ENCODE data around the gene ZAR1. TPM values are rescaled to one million over a fixed set of nuclear protein-coding genes. Genes with fewer than 3 reads are reported as not detected.
"Not testable (repeated sequence)": the region's sequence is repeated elsewhere in the genome, so short reads cannot be mapped to it uniquely, and the experiment has no call there.

Gene ZAR1
- total and polyA plus RNA-seq, 10 of the 15 experiments (the other 5 are each of a cell fraction or from before 2014, with no cell fraction given), result not detected

GRCh38 chr4:48451656-48452055 is 38.4 kb upstream of the ZAR1 start:
- CTCF ChIA-PET; H3K4me3 ChIP-seq; H3K36me3 ChIP-seq (ENCODE audit: control insufficient read depth in 2 of 2, insufficient read depth in 2 of 2, low read length in 1 of 2); FAIRE-seq; H3K9me3 ChIP-seq (replicated peaks; ENCODE audit: control insufficient read depth, insufficient read depth, low read length); H3K4me1 ChIP-seq (ENCODE audit: control insufficient read depth, insufficient read depth, low read length); H3K27me3 ChIP-seq (replicated peaks in 1 of 2; ENCODE audit: control insufficient read depth in 2 of 2, insufficient read depth in 2 of 2, low read length in 1 of 2); H3K4me2 ChIP-seq (ENCODE audit: control insufficient read depth, insufficient read depth); H3K79me2 ChIP-seq (ENCODE audit: control insufficient read depth, insufficient read depth, low read length); H3K27ac ChIP-seq (ENCODE audit: control insufficient read depth, insufficient read depth); DNase-seq (ENCODE audit: low read depth, low spot score); H3K9ac ChIP-seq (ENCODE audit: control insufficient read depth, insufficient read depth, low read length); H2AFZ ChIP-seq (ENCODE audit: control insufficient read depth, low read depth, low read length); RAD21 ChIA-PET (ENCODE audit: unreplicated experiment); intact Hi-C loops (cut with micrococcal nuclease; ENCODE audit: unreplicated experiment); BruUV-seq (replicated peaks); ATAC-seq; H4K20me1 ChIP-seq (ENCODE audit: control insufficient read depth, insufficient read depth); POLR2A ChIA-PET; in situ Hi-C loops (cut with MboI): not testable (repeated sequence)
- WGBS (ENCODE audit: insufficient coverage, insufficient replicate concordance, low lambda C conversion rate, missing lambda C conversion rate), result 15% methylated on average over 3 of the region's 3 CpGs
- TF ChIP-seq IKZF2 (IDR thresholded peaks at IDR 0.05) (0 out of 4 replicates have a peak, but pooled peaks of 1 of the 2 experiments have one; percentile 18), IKZF1 (conservative IDR thresholded peaks at IDR 0.05) (0 out of 2 replicates have a peak, but pooled peaks have one; percentile 14), MTA2 (IDR thresholded peaks at IDR 0.05; ENCODE audit: low read depth) (peak; percentile 54; the same call in 1 of the 2 replicates)
- SMC1A ChIA-PET (ENCODE audit: uncharacterized antibody, unreplicated experiment), result interaction anchor here (1.0 kb wide), 1 partner anchor 12 kb away, joined by 3 read pairs; no protein-coding TSS in a partner anchor

GRCh38 chr4:48454591-48454990 is 35.5 kb upstream of the ZAR1 start:
- FAIRE-seq, result no peak
- no peaks in the 10 kb centered on the region for H3K4me1 ChIP-seq (ENCODE audit: control insufficient read depth, insufficient read depth, low read length)
- no peaks in the 10 kb centered on the region for H4K20me1 ChIP-seq (ENCODE audit: control insufficient read depth, insufficient read depth)
- no peak for DNase-seq (ENCODE audit: low read depth, low spot score)
- H3K9me3 ChIP-seq (replicated peaks; ENCODE audit: control insufficient read depth, insufficient read depth, low read length), result no peaks in the 10 kb centered on the region
- POLR2A ChIA-PET, result no interaction called here
- WGBS (ENCODE audit: insufficient coverage, insufficient replicate concordance, low lambda C conversion rate, missing lambda C conversion rate), result 39% methylated on average over 2 of the region's 2 CpGs
- ATAC-seq, result no peak
- intact Hi-C loops (cut with micrococcal nuclease; ENCODE audit: unreplicated experiment), result no loop called here
- H3K9ac ChIP-seq (ENCODE audit: control insufficient read depth, insufficient read depth, low read length), result no peak overlapping the region
- CTCF ChIA-PET, result interaction anchor here (0.9 kb wide), 1 partner anchor 10 kb away, joined by 3 read pairs; no protein-coding TSS in a partner anchor
- H3K27me3 ChIP-seq (replicated peaks in 1 of 2; ENCODE audit: control insufficient read depth in 2 of 2, insufficient read depth in 2 of 2, low read length in 1 of 2), result no peaks in the 10 kb centered on the region
- H3K4me3 ChIP-seq, result no peak overlapping the region
- H3K4me2 ChIP-seq (ENCODE audit: control insufficient read depth, insufficient read depth), result no peak overlapping the region
- SMC1A ChIA-PET (ENCODE audit: uncharacterized antibody, unreplicated experiment), result interaction anchor here (1.3 to 1.4 kb wide), 2 partner anchors 12 to 110 kb away, joined by 3 read pairs; no protein-coding TSS in a partner anchor
- H3K36me3 ChIP-seq (ENCODE audit: control insufficient read depth in 2 of 2, insufficient read depth in 2 of 2, low read length in 1 of 2), result no peaks in the 10 kb centered on the region
- RAD21 ChIA-PET (ENCODE audit: unreplicated experiment), result no interaction called here
- H3K79me2 ChIP-seq (ENCODE audit: control insufficient read depth, insufficient read depth, low read length), result no peaks in the 10 kb centered on the region
- no peak overlapping the region for H3K27ac ChIP-seq (ENCODE audit: control insufficient read depth, insufficient read depth)
- H2AFZ ChIP-seq (ENCODE audit: control insufficient read depth, low read depth, low read length), result no peak overlapping the region
- TF ChIP-seq ZNF384 (IDR thresholded peaks at IDR 0.05; ENCODE audit: borderline replicate concordance, low read depth, low read length), result no peak
- BruUV-seq (replicated peaks), result no TSS peak
- in situ Hi-C loops (cut with MboI), result no loop called here
